ENCODE data around the gene NPDC1. TPM values are rescaled to one million over a fixed set of nuclear protein-coding genes. Genes with fewer than 3 reads are reported as not detected.
A peak's percentile ranks its signal among the peaks of the same experiment; 100 is the strongest.
"Not testable (repeated sequence)": the region's sequence is repeated elsewhere in the genome, so short reads cannot be mapped to it uniquely, and the experiment has no call there.

NPDC1 gene
- total and polyA plus RNA-seq, 2 donors (not counting 1 experiment from before 2014, with no cell fraction given), result 0.17 to 0.19 TPM

DNA sequence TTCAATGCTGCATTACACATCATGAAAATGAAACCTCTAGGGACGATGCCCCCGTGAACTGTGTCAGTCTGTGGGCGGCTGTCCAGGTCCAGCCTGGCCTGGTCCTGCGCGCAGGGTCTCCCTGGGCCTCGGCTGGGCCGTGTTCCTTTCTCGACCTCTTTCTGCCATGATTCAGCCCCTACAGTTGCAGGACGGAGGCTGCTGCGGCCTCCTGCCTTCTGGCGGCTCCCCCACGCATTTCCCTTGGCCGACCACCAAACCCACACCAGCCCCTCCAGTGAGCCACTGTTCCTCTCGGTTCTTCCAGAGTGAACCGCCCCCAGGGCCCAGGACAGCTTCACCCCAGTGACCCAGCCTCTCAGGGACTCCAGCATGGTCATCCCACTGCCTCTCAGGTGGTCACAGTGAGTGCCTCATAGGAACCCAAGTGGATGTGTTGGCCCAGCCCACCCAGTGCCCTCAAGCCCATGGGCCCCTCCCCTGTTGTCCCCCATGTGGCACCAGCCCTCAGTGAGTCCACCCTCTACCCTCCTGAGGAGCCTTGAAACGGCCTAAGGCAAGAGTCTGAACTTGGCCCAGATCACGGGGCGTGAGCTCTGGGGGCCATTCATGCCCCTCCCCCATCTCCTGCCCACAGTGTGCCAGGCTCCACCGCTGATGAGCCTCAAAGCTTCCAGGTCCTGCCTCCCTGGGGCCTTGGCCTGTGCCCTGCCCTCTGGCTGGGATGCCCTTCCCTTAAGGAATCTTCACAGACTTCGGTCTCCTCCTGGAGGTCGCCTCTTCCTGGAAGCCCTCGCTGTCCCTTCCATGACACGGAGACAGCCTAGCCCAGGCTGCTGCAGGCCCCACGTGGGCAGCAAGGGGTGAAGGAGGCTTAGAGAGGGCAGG lies 39.6 kb downstream of the NPDC1 start:
- Histone ChIP-seq H3K9ac (ENCODE audit: low read length) (no peak overlapping the region), H4K20me1 (ENCODE audit: control insufficient read depth, insufficient read depth, low read length, poor library complexity, severe bottlenecking) (no peaks in the 10 kb centered on the region), H3K36me3 (replicated peaks in 1 of 2; ENCODE audit: control extremely low read depth in 1 of 2, control insufficient read depth in 1 of 2, extremely low read depth in 1 of 2, insufficient read depth in 2 of 2, low read length in 1 of 2) (no peaks in the 10 kb centered on the region), H3K4me2 (replicated peaks; ENCODE audit: low read depth, low read length, poor library complexity, severe bottlenecking) (no peak overlapping the region), H3K4me1 (ENCODE audit: control insufficient read depth in 2 of 2, insufficient read depth in 2 of 2, low read length in 2 of 2) (peaks cover 0 to under 1% of the 10 kb centered on the region in 2 donors), H3K27ac (ENCODE audit: low read length in 2 of 2) (no peak overlapping the region), H3K9me3 (ENCODE audit: control extremely low read depth in 1 of 3, control insufficient read depth in 2 of 3, insufficient read depth in 1 of 3, low read length in 2 of 3) (peaks cover 0 to 4% (median 0%) of the 10 kb centered on the region in 3 donors), H3K79me2 (ENCODE audit: control insufficient read depth, insufficient read depth, low read length) (no peaks in the 10 kb centered on the region), H2AFZ (ENCODE audit: insufficient read depth, low read depth, low read length, poor library complexity, severe bottlenecking) (no peak overlapping the region), H3K27me3 (replicated peaks in 1 of 4; ENCODE audit: control extremely low read depth in 1 of 4, control insufficient read depth in 3 of 4, insufficient read depth in 4 of 4, low read length in 3 of 4) (no peaks in the 10 kb centered on the region), H3K4me3 (ENCODE audit: control extremely low read depth in 1 of 5, extremely low read depth in 1 of 5, insufficient read depth in 1 of 5, low read depth in 2 of 5, low read length in 4 of 5) (no peak overlapping the region)
- no peaks in the 10 kb centered on the region for H3K4me1 Mint-ChIP-seq
- H3K4me3 Mint-ChIP-seq, result no peak overlapping the region
- intact Hi-C loops (cut with micrococcal nuclease), result no loop called here
- peak overlapping the region; percentile 20 for H3K27ac Mint-ChIP-seq
- POLR2A ChIA-PET, result no interaction called here
- CTCF ChIA-PET, result interaction anchor here (1.3 to 2.8 kb wide), 2 partner anchors 29 kb away, joined by 3 to 16 read pairs; no protein-coding TSS in a partner anchor
- H3K9me3 Mint-ChIP-seq (ENCODE audit: insufficient read depth), result no peaks in the 10 kb centered on the region
- WGBS (ENCODE audit: insufficient coverage), result 48% methylated on average over 23 of the region's 24 CpGs
- ATAC-seq (ENCODE audit: low read depth), result no peak
- DNase-seq, result no peak
- no peak for TF ChIP-seq EZH2 (IDR thresholded peaks at IDR 0.05; ENCODE audit: borderline replicate concordance, insufficient read depth, low read depth, low read length, poor library complexity, severe bottlenecking)
- TF ChIP-seq, protein P1, sequence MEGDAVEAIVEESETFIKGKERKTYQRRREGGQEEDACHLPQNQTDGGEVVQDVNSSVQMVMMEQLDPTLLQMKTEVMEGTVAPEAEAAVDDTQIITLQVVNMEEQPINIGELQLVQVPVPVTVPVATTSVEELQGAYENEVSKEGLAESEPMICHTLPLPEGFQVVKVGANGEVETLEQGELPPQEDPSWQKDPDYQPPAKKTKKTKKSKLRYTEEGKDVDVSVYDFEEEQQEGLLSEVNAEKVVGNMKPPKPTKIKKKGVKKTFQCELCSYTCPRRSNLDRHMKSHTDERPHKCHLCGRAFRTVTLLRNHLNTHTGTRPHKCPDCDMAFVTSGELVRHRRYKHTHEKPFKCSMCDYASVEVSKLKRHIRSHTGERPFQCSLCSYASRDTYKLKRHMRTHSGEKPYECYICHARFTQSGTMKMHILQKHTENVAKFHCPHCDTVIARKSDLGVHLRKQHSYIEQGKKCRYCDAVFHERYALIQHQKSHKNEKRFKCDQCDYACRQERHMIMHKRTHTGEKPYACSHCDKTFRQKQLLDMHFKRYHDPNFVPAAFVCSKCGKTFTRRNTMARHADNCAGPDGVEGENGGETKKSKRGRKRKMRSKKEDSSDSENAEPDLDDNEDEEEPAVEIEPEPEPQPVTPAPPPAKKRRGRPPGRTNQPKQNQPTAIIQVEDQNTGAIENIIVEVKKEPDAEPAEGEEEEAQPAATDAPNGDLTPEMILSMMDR (IDR thresholded peaks at IDR 0.05), result no peak
- H3K27me3 Mint-ChIP-seq, result no peaks in the 10 kb centered on the region

DNA sequence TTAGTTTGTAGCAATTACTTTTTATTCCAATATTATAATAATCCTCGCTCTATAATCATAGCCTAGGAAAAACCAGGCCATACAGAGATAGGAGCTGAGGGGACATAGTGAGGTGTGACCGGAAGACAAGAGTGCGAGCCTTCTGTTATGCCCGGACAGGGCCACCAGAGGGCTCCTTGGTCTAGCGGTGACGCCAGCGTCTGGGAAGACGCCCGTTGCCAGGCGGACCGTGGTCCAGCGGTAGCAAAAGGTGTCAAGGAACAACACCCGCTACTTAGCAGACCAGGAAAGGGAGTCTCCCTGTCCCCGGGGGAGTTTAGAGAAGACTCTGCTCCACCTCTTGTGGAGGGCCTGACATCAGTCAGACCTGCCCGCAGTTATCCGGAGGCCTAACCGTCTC lies 41.7 kb downstream of the NPDC1 start:
- H3K4me3 Mint-ChIP-seq; H3K9me3 Mint-ChIP-seq (ENCODE audit: insufficient read depth); H3K27ac ChIP-seq (ENCODE audit: low read length in 2 of 2); H3K9ac ChIP-seq (ENCODE audit: low read length); H3K36me3 ChIP-seq (replicated peaks in 1 of 2; ENCODE audit: control extremely low read depth in 1 of 2, control insufficient read depth in 1 of 2, extremely low read depth in 1 of 2, insufficient read depth in 2 of 2, low read length in 1 of 2); H3K9me3 ChIP-seq (ENCODE audit: control extremely low read depth in 1 of 3, control insufficient read depth in 2 of 3, insufficient read depth in 1 of 3, low read length in 2 of 3); H3K27me3 Mint-ChIP-seq; POLR2A ChIA-PET; H3K27ac Mint-ChIP-seq; H3K4me3 ChIP-seq (ENCODE audit: control extremely low read depth in 1 of 5, extremely low read depth in 1 of 5, insufficient read depth in 1 of 5, low read depth in 2 of 5, low read length in 4 of 5); H3K79me2 ChIP-seq (ENCODE audit: control insufficient read depth, insufficient read depth, low read length); ATAC-seq (ENCODE audit: low read depth); H2AFZ ChIP-seq (ENCODE audit: insufficient read depth, low read depth, low read length, poor library complexity, severe bottlenecking); DNase-seq; H3K27me3 ChIP-seq (replicated peaks in 1 of 4; ENCODE audit: control extremely low read depth in 1 of 4, control insufficient read depth in 3 of 4, insufficient read depth in 4 of 4, low read length in 3 of 4); H4K20me1 ChIP-seq (ENCODE audit: control insufficient read depth, insufficient read depth, low read length, poor library complexity, severe bottlenecking); H3K4me2 ChIP-seq (replicated peaks; ENCODE audit: low read depth, low read length, poor library complexity, severe bottlenecking): not testable (repeated sequence)
- CTCF ChIA-PET, result interaction anchor here (0.7 to 2.8 kb wide), 4 partner anchors 17 to 67 kb away, joined by 3 to 16 read pairs (median 3); no protein-coding TSS in a partner anchor
- peaks cover 17% of the 10 kb centered on the region for H3K4me1 Mint-ChIP-seq
- H3K4me1 ChIP-seq (ENCODE audit: control insufficient read depth in 2 of 2, insufficient read depth in 2 of 2, low read length in 2 of 2), result peaks cover 17 to 21% of the 10 kb centered on the region in 2 donors
- intact Hi-C loops (cut with micrococcal nuclease), result loop anchor here (1.0 kb wide), 1 partner anchor 31 kb away; no protein-coding TSS in a partner anchor
- TF ChIP-seq, protein P1 (IDR thresholded peaks at IDR 0.05), result peak; percentile 54
- 42% methylated on average over 13 of the region's 17 CpGs for WGBS (ENCODE audit: insufficient coverage)

All from B cell (primary cell).